ENCODE measurements around the gene BCAS1. TPM values are rescaled to one million over a fixed set of nuclear protein-coding genes. Genes with fewer than 3 reads are reported as not detected.
"Not testable (repeated sequence)": the region's sequence is repeated elsewhere in the genome, so short reads cannot be mapped to it uniquely, and the experiment has no call there.

BCAS1 gene
- total RNA-seq, 1 experiment from 2014 or later = not detected

- no peak for DNase-seq (ENCODE audit: low spot score)
Observed at GRCh38 chr20:54019585-54019984, 50.8 kb downstream of the BCAS1 start.

GRCh38 chr20:54019127-54019526, 51.3 kb downstream of the BCAS1 start:
- DNase-seq (ENCODE audit: low spot score) = no peak

- no peak for DNase-seq (ENCODE audit: low spot score)
Observed at GRCh38 chr20:54017846-54018245, 52.5 kb downstream of the BCAS1 start.

GRCh38 chr20:54015496-54015895, 54.9 kb downstream of the BCAS1 start:
- no peak for DNase-seq (ENCODE audit: low spot score)

GRCh38 chr20:54014293-54014926, 56.0 kb downstream of the BCAS1 start:
- no peak for DNase-seq (ENCODE audit: low spot score)

GRCh38 chr20:54013471-54013870, 56.9 kb downstream of the BCAS1 start:
- no peak for DNase-seq (ENCODE audit: low spot score)

- DNase-seq (ENCODE audit: low spot score) = no peak
Observed at GRCh38 chr20:54011346-54011745, 59.0 kb downstream of the BCAS1 start.

- not testable (repeated sequence) for DNase-seq (ENCODE audit: low spot score)
Observed at GRCh38 chr20:54006216-54006615, 64.2 kb downstream of the BCAS1 start.

GRCh38 chr20:54005524-54005923, 64.9 kb downstream of the BCAS1 start:
- no peak for DNase-seq (ENCODE audit: low spot score)

GRCh38 chr20:54004445-54004844, 65.9 kb downstream of the BCAS1 start:
- no peak for DNase-seq (ENCODE audit: low spot score)

GRCh38 chr20:54002741-54003140, 67.7 kb downstream of the BCAS1 start:
- no peak for DNase-seq (ENCODE audit: low spot score)

- no peak for DNase-seq (ENCODE audit: low spot score)
Observed at GRCh38 chr20:54002056-54002575, 68.3 kb downstream of the BCAS1 start.

GRCh38 chr20:54000914-54001313, 69.5 kb downstream of the BCAS1 start:
- DNase-seq (ENCODE audit: low spot score) = no peak

- no peak for DNase-seq (ENCODE audit: low spot score)
Observed at GRCh38 chr20:54000262-54000661, 70.1 kb downstream of the BCAS1 start.

GRCh38 chr20:53999077-53999476, 71.3 kb downstream of the BCAS1 start:
- DNase-seq (ENCODE audit: low spot score) = no peak

GRCh38 chr20:53996584-53997486, 73.6 kb downstream of the BCAS1 start:
- DNase-seq (ENCODE audit: low spot score) = no peak

GRCh38 chr20:53995949-53996348, 74.4 kb downstream of the BCAS1 start:
- no peak for DNase-seq (ENCODE audit: low spot score)

GRCh38 chr20:53994088-53994487, 76.3 kb downstream of the BCAS1 start:
- no peak for DNase-seq (ENCODE audit: low spot score)

- no peak for DNase-seq (ENCODE audit: low spot score)
Observed at GRCh38 chr20:53993310-53993709, 77.1 kb downstream of the BCAS1 start.

- DNase-seq (ENCODE audit: low spot score) = no peak
Observed at GRCh38 chr20:53990768-53991450, 79.5 kb downstream of the BCAS1 start.

- DNase-seq (ENCODE audit: low spot score) = no peak
Observed at GRCh38 chr20:53990003-53990402, 80.4 kb downstream of the BCAS1 start.

GRCh38 chr20:53989401-53989800, 81.0 kb downstream of the BCAS1 start:
- DNase-seq (ENCODE audit: low spot score) = no peak

All from H4 (cell line).